Non-pigmented ciliary epithelial cell (primary cell): ENCODE measurements around the gene HOXB2.

ENCODE experiments used
- DNase-seq: peaks from one replicate; pipeline ENCODE4 v3.0.0-alpha.2; 2010; ENCODE audit warnings: low read depth

HOXB2 gene

GRCh38 chr17:48552466-48553189 is 7.7 kb upstream of the HOXB2 start:
- DNase-seq = no peak

GRCh38 chr17:48551596-48552465 is 6.9 kb upstream of the HOXB2 start:
- DNase-seq = no peak

GRCh38 chr17:48551214-48551555 is 6.3 kb upstream of the HOXB2 start:
- no peak for DNase-seq

GRCh38 chr17:48550502-48551213 is 5.7 kb upstream of the HOXB2 start:
- no peak for DNase-seq

GRCh38 chr17:48549914-48550501 is 5.1 kb upstream of the HOXB2 start:
- DNase-seq = no peak

- no peak for DNase-seq
These were observed 4.3 kb upstream of the HOXB2 start for GRCh38 chr17:48549281-48549630.

- no peak for DNase-seq
These were observed 3.8 kb upstream of the HOXB2 start for GRCh38 chr17:48548523-48549280.

GRCh38 chr17:48547808-48548522 is 3.1 kb upstream of the HOXB2 start:
- DNase-seq = no peak

- DNase-seq = no peak
These were observed 2.3 kb upstream of the HOXB2 start for GRCh38 chr17:48546924-48547807.

GRCh38 chr17:48546137-48546923 is 1.4 kb upstream of the HOXB2 start:
- DNase-seq = no peak

- DNase-seq = no peak
These were observed 630 bp upstream of the HOXB2 start for GRCh38 chr17:48545539-48545938.

GRCh38 chr17:48544349-48545021 is 424 bp downstream of the HOXB2 start:
- DNase-seq = no peak

GRCh38 chr17:48543854-48544348 is 1.0 kb downstream of the HOXB2 start:
- no peak for DNase-seq

GRCh38 chr17:48543107-48543853 is 1.6 kb downstream of the HOXB2 start:
- no peak for DNase-seq

GRCh38 chr17:48542698-48543106 is 2.2 kb downstream of the HOXB2 start:
- DNase-seq = no peak

- DNase-seq = no peak
These were observed 2.7 kb downstream of the HOXB2 start for GRCh38 chr17:48542114-48542656.

- DNase-seq = no peak
These were observed 3.3 kb downstream of the HOXB2 start for GRCh38 chr17:48541577-48542113.
